ENCODE results near the gene IRF1. TPM values are rescaled to one million over a fixed set of nuclear protein-coding genes. Genes with fewer than 3 reads are reported as not detected.

The IRF1 gene
- total RNA-seq, 1 donor from 2014 or later, result 545 TPM

- intact Hi-C loops (cut with micrococcal nuclease), result loop anchor here (1.0 kb wide), 1 partner anchor 9 kb away; no protein-coding TSS in a partner anchor
Measured at GRCh38 chr5:132464156-132464939, 26.2 kb downstream of the IRF1 start.

- intact Hi-C loops (cut with micrococcal nuclease), result loop anchor here (1.0 kb wide), 1 partner anchor 10 kb away; no protein-coding TSS in a partner anchor
Measured at GRCh38 chr5:132463811-132464155, 26.8 kb downstream of the IRF1 start.

- intact Hi-C loops (cut with micrococcal nuclease), result no loop called here
Measured at GRCh38 chr5:132462856-132463745, 27.5 kb downstream of the IRF1 start.

- intact Hi-C loops (cut with micrococcal nuclease), result no loop called here
Measured at GRCh38 chr5:132462333-132462732, 28.2 kb downstream of the IRF1 start.

GRCh38 chr5:132461569-132462070 is 29.0 kb downstream of the IRF1 start:
- intact Hi-C loops (cut with micrococcal nuclease), result no loop called here

- intact Hi-C loops (cut with micrococcal nuclease), result no loop called here
Measured at GRCh38 chr5:132460846-132461568, 29.6 kb downstream of the IRF1 start.

GRCh38 chr5:132459983-132460838 is 30.4 kb downstream of the IRF1 start:
- intact Hi-C loops (cut with micrococcal nuclease), result loop anchor here (5.0 kb wide), 1 partner anchor 828 kb away; no protein-coding TSS in a partner anchor

GRCh38 chr5:132459031-132459982 is 31.3 kb downstream of the IRF1 start:
- intact Hi-C loops (cut with micrococcal nuclease), result loop anchor here (5.0 kb wide), 1 partner anchor 827 kb away; no protein-coding TSS in a partner anchor

GRCh38 chr5:132458651-132459030 is 31.9 kb downstream of the IRF1 start:
- intact Hi-C loops (cut with micrococcal nuclease), result loop anchor here (5.0 kb wide), 1 partner anchor 826 kb away; no protein-coding TSS in a partner anchor

- intact Hi-C loops (cut with micrococcal nuclease), result loop anchor here (5.0 kb wide), 1 partner anchor 826 kb away; no protein-coding TSS in a partner anchor
Measured at GRCh38 chr5:132458226-132458560, 32.4 kb downstream of the IRF1 start.

GRCh38 chr5:132457371-132458225 is 33.0 kb downstream of the IRF1 start:
- intact Hi-C loops (cut with micrococcal nuclease), result loop anchor here (1.0 to 5.0 kb wide), 3 partner anchors 16 to 825 kb away; no protein-coding TSS in a partner anchor

- intact Hi-C loops (cut with micrococcal nuclease), result loop anchor here (1.0 to 5.0 kb wide), 9 partner anchors 9 to 825 kb away; no protein-coding TSS in a partner anchor
Measured at GRCh38 chr5:132456987-132457361, 33.6 kb downstream of the IRF1 start.

GRCh38 chr5:132456296-132456986 is 34.1 kb downstream of the IRF1 start:
- intact Hi-C loops (cut with micrococcal nuclease), result loop anchor here (1.0 to 5.0 kb wide), 7 partner anchors 10 to 824 kb away; no protein-coding TSS in a partner anchor

GRCh38 chr5:132455614-132456115 is 34.9 kb downstream of the IRF1 start:
- intact Hi-C loops (cut with micrococcal nuclease), result loop anchor here (1.0 to 5.0 kb wide), 7 partner anchors 11 to 823 kb away; no protein-coding TSS in a partner anchor

GRCh38 chr5:132454361-132454760 is 36.2 kb downstream of the IRF1 start:
- intact Hi-C loops (cut with micrococcal nuclease), result no loop called here

GRCh38 chr5:132451387-132451786 is 39.2 kb downstream of the IRF1 start:
- intact Hi-C loops (cut with micrococcal nuclease), result no loop called here

GRCh38 chr5:132449060-132449459 is 41.5 kb downstream of the IRF1 start:
- intact Hi-C loops (cut with micrococcal nuclease), result no loop called here

Data from T-helper 1 cell treated with Interleukin-12 subunit alpha and Interleukin-12 subunit beta and Interleukin-4 antibody, amounts not matched to agents 30 ng/mL and 1 ng/mL, for 36 hours (primary cell).